GM19023 (cell line): Measurements from ENCODE around the gene STARD10.
A peak's percentile ranks its signal among the peaks of the same experiment; 100 is the strongest.

ENCODE experiments used
- ATAC-seq: cut with Tn5 transposase; IDR thresholded peaks from one replicate; pipeline ENCODE4 v1.9.1; 2021; ENCODE audit warnings: mild to moderate bottlenecking, moderate library complexity; ENCODE audit not compliant: unreplicated experiment

Gene STARD10

DNA sequence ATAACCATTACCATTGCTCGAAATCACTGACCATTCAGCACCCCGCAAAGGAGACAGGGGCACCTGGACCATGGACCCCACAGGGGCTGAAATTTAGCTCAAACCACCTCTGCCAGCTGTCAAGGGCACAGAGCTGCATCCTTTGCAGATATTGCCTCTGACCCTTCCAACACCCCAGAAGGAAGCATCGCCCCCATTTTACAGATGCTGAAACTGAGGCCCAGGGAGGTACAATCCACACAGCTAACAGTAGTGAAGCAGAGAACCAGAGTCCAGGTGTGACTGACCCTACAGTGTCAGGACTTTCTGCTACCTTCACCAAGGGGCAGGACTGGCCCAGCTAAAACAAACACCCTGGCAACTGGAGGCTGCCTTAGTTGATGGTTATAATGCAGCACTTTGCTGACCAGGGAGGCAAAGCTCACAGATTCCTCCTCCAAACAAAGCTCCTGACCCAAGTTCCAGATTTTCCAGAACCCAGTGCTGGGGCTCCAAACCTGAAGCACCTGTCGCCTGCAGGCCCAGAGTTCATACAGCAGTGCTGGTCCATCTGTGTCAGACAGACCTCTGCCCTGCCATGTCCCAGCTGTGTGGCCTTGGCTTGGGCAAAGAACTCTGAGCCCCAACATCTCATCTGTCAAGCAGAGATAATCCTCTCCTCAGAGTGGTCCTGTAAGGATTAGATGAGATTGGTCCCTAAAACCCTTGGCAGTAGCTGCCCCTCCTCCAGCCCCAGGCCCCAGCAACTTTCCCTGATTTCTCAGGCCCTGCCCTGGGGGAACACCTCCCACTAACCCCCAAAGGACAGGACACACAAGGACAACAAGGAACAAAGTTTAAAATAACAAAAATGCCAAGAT, 26.4 kb downstream of the STARD10 start:
- ATAC-seq, result no peak

DNA sequence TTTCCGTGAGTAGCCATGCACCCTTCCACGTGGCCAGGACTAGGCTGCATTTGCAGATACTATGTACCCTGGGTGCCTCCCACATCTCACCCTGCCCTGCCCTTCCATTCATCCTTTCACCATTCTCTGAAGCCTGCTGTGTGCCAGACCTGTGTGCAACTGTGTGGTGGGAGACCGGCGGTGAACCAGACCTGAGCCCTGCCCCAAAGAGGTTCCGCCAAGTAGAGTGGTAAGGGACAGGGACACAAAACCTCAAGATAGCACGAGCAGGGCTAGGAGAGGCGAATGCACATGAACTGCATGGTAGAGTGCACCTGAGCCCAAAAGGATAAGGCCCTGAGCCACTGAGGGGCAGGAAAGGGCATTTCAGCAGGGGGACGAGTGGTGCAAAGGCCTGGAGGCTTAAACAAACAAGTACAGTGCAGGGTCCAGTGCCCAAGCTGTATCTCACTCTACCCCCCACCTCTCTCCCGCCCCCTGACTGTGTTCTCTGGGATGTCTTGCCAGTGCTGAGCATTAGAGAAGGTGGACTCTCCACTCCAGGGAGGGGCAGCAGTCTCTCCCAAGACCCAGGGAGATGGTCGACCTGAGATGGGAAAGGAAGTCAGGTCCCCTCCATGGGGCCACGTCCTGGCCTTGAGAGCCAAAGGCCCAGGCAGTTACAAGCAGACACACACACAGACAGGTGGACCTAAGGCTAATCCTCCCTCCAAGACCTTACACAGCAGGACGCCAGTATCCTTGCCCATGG, 27.5 kb downstream of the STARD10 start:
- no peak for ATAC-seq

DNA sequence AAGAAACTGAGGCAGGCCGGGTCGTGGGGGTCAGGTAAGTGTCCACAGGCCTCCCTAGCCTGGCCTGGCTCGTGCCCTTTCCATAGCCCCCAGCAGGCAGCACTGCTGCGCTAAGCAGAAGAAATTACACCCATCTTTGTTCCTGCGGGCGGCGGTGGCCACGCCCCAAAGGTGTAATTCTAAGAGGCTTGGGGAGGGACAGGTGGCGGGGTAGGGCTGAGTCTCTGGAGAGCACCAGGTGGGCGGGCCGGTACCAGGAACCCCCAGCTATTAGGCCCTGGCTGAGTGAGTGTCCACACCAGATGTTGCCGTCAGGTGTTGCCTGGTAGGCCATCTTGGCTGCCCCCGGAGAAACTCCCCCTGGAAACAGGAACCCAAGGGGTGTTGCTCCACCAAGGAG, 29.3 kb downstream of the STARD10 start:
- no peak for ATAC-seq

DNA sequence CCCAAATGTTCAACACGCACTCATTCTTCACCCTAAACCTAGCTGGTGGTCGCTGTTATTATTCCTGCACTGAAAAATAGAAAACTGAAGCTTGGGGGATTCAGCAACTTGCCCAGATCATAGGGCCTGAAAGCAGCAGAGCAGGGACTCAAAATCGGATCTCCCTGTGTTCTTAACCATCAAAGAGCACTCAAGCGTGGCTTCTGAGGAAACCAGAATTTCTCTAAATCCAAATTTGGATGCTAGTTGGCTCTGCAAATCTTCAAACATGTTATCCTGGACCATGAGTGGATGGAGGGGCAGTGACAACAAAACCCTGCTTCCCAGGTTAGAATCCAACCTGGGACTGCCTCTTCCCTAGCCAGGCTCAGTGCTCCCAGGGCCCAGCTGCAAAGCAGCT, 30.0 kb downstream of the STARD10 start:
- ATAC-seq, result no peak

DNA sequence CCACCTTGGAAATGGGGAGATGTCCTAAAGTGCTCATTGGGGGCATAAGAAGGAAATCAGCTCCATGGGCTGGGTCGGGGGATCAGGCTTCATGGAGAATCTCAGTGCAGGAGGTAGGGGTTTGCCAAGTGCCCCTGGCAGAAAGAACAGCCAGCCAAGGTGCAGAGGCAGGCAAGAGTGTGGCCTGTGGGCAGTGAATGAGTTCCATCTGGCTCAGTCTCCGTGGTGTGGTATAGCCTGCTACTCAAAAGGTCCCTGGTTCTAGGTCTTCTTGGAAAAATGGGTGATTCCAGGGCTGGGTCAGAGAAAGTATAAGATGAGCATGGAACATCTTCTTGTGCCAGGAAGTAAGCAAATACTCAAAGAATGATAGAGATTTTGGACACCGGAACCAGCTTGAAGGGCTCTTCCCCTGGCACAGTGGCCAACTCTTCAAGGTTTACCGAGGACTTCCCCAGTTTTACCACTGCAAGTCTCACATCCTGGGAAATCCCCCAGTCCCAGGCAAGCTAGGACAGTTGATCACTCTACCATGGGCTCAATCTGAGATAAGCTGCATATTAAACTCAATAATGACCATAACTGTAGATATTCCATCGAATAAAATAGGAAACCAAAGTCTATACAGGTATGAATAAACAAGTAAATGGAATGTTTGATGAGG, 31.1 kb downstream of the STARD10 start:
- no peak for ATAC-seq

DNA sequence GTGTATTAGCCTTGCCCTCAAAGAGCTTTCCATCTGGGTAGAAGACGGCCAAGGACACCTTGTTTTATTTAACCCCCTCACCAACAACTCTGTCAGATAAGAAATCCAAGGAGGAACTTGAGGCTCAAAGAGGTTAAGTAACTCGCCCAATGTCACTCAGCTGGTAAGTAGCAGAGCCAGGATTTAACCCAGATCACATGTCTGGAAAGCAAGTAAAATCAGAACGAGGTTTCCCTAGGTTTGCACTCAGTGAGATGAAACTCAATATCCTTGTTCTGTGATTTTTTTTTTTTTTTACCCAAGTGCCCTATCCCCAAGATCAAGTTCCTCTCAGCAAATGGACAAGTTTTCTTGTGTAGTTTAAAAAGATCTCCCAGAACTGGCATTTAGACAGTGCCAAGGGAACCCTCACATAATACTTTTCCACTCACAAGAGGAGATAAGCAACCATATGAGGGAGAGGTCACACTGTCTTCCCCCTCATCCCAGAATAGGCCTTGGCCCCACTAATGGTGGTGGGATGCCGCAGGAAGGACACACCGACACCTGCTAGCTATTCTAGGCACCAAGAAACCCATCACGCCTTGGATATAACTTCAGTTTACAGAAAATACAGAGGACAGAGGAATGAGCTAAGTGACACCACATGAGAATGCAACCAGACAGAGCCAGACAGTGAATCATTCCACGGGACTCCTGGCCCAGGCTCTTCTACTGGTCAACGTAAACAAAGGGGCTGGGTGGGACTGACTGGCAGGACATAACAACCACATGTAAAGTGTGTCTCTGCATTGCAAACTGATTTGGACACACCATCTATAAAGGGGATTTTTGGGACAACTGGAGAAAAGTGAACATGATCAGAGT, 33.1 kb downstream of the STARD10 start:
- no peak for ATAC-seq

DNA sequence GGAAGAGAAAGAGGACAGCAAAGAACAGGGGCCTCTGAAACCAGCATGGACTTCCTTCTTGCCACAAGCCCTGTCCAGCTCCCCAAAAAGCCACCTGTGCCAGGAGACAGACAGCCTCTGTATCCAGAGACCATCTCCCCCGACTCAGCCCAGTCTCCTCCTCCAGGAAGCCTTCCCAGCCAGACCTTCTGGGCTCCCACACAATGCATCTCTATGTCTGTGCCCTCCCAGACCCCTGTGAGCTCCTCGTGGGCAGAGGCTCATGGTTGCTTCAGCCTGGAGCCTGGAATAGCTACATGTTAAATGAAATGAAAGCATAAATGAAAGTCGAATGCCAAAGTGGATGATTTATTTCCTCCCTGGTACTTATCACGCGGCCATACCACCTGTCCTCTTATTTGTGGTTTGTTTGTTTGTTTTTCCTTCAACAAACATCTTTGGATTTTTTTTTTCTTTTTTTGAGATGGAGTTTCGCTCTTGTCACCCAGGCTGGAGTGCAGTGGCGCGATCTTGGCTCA, 34.3 kb downstream of the STARD10 start:
- ATAC-seq, result no peak

DNA sequence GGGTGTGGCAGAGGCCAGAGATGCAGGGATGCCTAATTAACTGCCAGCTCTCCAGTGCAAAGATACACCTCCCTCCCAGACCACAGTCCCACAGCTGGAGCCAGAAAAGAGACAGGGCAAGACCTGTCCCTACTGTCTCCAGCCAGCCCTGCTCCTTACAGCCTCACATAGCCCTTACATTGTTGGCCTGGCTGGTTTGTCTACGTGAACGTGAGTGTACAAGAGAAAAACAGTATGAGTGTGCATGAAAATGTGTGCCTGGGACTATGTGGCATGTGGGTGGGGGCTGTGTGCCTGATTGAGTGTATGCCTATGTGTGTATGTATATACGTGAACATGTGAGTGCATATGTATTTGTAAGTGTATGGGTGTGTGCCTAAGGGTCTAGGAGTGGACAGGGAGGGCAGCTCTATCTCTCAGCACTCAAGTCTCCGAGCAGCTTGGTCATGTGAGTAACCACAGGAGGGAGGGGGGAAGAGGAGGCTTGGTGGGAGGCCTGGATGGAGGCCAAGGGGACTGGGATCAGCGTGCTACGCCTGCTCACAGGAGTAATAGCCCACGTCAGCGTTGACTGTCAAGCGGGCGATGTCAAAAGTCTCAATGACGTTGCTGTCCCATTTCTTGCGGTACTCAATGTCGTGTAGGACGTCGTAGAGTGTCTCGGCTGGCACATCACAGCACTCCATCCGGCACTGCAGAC, 35.0 kb downstream of the STARD10 start:
- ATAC-seq, result no peak

DNA sequence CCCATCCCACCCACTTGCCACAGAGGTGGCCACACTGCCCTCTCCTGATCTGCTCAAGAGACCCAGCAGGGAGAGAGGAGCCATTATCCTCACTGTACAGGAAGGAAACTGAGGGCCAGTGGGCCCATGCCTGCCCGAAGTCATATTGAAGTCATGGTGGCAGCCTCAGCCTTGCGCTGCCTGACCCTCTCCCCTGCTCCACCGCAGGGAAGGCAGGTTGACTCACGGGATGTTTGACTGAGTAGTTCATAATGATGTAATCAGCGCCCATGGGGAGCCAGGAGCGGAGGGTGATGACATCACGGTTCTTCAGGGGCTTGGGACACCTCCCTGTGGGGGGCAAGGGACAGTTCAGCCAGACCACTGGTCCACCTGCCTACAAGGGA, 35.5 kb downstream of the STARD10 start:
- no peak for ATAC-seq

DNA sequence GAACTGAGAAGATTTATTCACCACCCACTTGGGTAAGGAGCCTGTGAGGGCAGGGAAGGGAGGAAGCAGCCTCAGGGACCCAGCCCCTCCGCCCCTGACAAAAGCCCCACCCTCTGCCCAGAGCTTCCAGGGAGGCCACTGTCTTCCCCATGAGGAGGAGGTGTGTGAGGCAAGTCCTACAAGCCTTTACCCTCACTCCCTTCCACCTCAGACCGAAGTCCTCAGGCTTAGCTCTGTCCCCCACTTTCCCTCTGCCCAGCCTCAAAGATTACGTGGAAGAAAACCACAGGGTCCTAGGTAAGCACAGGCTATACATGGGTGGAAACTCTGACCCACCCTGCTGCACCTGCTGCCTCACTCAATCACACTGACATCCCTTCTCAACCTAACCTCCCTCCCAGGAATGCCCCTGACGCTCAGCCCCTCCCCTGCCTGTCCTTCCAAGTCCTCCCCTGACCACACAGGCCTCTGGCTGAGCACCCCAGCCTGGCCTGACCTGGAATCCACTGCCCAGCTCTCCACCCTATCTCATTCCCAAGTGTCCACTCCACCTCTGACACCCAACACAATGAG, 38.0 kb downstream of the STARD10 start:
- ATAC-seq, result no peak

DNA sequence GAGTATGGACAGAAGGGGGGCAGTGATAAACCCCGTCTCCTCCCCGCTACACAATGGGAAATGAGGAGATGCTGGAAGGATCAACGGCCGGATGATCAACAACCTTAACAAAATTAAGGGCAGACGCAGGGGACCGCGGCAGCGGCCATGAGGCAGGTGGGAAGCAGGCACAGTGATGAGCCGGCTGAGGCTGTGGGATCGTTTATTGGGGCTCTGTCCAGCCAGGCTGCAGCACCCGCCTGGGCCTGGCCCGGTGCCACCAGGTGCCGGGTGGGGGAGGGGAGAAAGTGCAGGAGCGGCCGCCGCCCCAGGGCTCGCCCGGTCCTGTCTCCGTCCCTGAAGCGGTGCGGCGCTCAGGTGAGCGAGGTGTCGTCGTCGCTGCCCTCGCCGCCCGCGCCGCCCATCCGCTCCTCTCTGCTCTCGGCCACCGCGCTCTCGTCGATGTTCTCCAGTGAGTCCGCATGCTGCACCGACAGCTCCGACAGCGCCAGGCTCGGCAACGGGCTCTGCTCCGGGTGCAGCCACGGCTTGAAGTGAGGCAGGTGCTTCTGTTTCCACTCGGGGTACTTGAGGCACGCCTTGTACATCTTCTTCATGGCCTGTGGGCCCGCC, 39.2 kb downstream of the STARD10 start:
- no peak for ATAC-seq

DNA sequence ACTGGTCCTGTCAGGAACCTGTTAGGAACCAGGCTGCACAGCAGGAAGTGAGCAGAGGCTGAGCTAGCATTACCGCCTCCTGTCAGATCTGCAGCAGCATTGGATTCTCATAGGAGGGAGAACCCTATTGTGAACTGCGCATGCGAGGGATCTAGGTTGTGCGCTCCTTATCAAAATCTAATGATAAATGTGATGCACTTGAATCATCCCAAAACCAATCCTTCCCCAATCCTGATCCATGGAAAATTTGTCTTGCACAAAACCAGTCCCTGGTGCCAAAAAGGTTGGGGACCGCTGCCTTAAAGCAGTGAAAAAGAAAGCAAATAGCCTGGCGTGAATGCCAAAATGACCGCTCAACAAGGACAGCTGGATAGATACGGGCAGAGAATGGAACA, 39.7 kb downstream of the STARD10 start:
- ATAC-seq, result no peak

DNA sequence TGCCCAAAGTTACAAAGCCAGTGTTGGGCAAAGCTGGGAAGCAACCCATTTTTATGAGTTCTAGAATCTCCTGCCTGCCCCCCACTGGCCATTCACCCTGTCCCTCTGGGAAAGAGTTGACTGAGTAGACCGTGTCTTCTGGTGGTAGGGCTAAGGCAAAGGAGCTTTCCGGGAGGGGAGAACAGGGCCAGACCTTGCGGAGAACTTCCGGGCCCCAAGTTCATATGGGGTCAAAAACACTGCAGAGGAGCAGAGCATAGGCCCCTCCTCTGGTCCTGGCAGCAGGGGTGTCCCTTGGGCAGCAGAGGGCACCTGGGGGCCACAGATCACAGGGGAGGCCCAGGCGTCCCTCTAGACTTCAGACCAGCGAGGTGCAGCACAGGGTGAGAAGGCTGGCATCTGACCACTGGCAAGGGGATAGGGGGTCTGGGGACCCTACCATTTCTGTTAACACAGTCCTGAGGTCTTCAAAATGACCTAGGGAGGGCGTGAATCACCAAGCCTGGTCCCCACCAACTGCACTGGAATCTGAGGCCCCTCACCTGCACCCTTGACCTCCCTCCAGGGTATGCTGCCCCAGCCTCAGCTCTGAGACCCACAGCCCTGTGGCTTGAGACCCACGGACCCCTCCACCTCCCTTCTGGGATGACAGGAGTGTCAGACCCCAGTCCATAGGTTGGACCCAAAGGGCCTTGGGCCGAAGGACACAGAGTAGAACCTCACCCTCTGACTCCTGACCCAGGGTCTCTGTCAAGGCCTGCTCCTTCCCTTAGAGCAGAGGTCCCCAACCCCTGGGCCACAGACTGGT, 40.3 kb downstream of the STARD10 start:
- no peak for ATAC-seq

DNA sequence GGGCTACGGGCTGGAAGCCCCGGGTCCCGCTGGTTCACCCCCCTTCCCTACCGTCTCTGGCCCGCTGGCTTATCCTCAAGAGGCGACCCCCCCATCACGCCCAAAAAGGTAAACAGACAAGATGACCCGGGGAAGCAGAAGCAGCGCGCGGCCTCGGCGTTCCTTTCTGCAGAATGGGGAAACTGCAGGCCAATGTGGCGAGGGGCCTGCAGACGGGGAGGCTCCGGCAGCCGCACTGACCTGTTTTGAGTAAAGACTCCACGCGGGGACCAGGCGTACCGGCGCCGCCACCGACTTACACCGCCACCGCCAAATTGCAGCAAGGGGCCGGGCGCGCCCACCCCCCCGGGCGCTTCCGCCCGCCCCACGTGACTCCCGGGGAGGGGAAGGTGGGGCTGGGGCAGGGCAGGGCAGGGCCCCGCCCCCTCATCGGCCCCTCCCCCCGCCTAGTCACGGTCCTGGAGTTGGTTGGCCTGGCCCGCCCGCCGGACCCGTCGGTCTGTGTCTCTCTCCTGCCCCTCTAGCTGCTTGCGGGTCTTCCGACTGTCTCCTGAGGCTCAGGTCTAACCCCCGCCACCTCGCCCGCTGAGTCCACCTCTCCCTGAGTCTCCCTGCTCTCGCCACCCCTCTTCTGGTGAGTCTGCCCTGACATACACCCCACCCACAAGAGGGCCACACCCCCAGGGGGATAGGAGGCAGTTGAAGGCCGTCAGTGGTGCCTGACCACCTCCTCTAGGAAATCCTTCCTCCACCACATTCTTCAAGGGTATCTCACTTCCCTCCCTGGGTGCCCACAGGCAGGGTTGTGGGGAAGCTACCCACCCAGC, 41.5 kb downstream of the STARD10 start, which contains the start of gene ARAP1:
Gene ARAP1, minus strand, starts transcription at position 321 of the 827 bp plus-strand sequence. CDS start 25,280 bp downstream, outside the sequence.
- ATAC-seq, result peak; percentile 60

DNA sequence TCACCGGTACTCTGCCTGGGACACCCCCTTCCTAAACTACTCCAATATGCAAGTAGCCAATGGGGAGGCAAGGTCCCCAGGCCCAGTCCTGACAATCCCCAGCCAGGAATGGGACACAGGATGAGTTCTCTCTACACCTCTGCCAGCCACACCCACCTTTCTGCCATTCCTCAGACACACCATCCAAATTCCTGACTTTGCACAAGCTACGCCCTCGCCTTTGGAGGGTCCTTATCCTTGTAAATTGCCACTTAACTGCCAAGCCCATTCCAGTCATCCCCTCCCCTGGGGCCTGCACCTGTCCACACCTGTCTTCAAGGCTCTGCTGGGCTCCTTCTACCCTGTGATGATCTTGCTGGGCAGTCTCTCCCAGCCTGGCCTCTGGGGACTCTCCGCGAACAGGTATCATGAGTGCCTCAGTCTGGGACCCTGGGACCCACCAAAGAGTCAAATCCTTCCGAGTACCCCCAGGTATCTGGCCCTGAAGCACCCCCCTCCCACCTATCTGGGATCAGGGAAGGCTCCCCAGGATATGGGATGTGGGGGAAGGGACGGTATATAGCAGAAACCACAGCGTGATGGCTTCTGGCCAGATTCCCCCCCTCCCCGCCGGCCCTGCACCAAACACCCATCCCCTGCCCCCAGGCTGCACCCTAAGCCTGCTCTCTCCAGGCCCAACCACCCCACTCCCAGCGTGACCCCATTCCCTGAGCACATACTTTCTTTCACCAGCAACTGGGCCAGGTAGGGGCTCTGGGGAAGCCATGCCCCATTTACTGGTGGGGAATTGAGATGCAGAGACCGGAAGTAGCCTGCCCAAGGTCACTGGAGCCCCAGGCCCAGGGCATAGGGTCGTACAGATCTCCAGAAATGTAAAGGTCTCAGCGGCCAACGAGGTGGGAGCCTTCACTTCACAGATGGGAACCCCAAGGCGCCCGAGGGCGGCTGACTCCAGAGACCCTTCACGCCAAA, 42.4 kb downstream of the STARD10 start:
- no peak for ATAC-seq

DNA sequence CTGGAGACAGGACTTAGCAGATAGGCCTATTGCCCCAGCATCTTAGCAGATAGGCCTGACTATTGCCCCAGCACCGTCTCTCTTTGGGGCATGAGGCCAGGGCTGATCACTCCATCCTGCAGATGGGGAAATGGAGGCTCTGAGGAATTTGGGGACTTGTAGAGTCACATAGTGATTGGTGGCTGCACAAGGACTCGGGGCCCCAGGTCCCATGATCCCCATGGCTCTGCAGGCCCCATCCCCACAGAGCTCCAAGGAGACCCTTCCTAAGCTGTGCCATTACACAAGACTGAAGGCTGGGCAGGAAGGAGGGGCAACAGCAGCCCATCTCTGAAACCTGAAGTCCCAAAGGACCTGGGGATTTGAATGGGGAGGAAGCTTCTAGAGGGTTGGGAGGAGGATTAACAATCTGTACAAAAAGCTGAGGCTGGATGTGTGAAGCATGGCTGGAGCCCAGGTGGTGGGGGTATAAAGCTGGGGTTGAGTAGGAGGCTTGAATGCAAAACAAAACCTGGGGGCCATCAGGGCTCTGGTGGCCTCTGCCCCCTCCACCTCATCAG, 43.2 kb downstream of the STARD10 start:
- ATAC-seq, result no peak
